HCT116 (cell line): ENCODE measurements around the gene AKAP13. TPM values are rescaled to one million over a fixed set of nuclear protein-coding genes. Genes with fewer than 3 reads are reported as not detected.

Experiments
- ATAC-seq: fragments of 200-7000 bp; cut with Tn5 transposase; 2 replicates; pipeline ENCODE4 v1.9.1; 2020; ENCODE audit warnings: mild to moderate bottlenecking, moderate library complexity
- BruUV-seq: library from RNA; stranded (reverse); fragments of 400-500 nt; replicated peaks from 2 replicates; lab custom pipeline; 2021; lab: Mats Ljungman, UMichigan
- CTCF ChIA-PET: fragments of 300-600 bp; sonication (Branson Sonifier 250); formaldehyde crosslinking; loops from one replicate; lab custom pipeline; 2021; ENCODE audit warnings: antibody characterized with exemption; lab: Charles Lee
- POLR2A ChIA-PET: fragments of 300-600, 350-600 bp; sonication (Branson Sonifier 250); formaldehyde crosslinking; loops from one replicate; lab custom pipeline; 2021; ENCODE audit warnings: antibody characterized with exemption; lab: Charles Lee
- RAD21 ChIA-PET, 2 experiments: fragments of 300-600 bp; sonication (Branson Sonifier 250); formaldehyde crosslinking; loops; one replicate each; lab custom pipeline; 2023; ENCODE audit warnings: low total read pairs in 2 of 2; ENCODE audit not compliant: uncharacterized antibody in 2 of 2, unreplicated experiment in 2 of 2, low non-redundant PET in 1 of 2; lab: Charles Lee
- DNase-seq: peaks from one replicate; pipeline ENCODE4 v3.0.0-alpha.2; 2010; ENCODE audit warnings: low read depth, low spot score
- H2AFZ ChIP-seq: fragments of 200-600 bp; shearing (Covaris generic), sonication (generic); 2 replicates; pipeline ENCODE4 v1.6.1; 2017; ENCODE audit warnings: low read depth, mixed run types, mixed read lengths, antibody characterized with exemption, low read length; ENCODE audit not compliant: poor library complexity, severe bottlenecking
- H3K27ac ChIP-seq: 2 replicates; pipeline ENCODE4 v1.5.1; 2012; ENCODE audit warnings: low read depth, low read length
- H3K27me3 ChIP-seq: fragments of 200-600 bp; sonication (generic); 2 replicates; pipeline ENCODE4 v1.6.1; 2016; ENCODE audit warnings: mixed run types, low read length, mixed read lengths; ENCODE audit not compliant: insufficient read depth
- H3K36me3 ChIP-seq, 2 experiments: fragments of 200-500 bp in 1 of 2; fragments of 200-600 bp in 1 of 2; sonication (Bioruptor generic) in 1 of 2; sonication (generic) in 1 of 2; 2 replicates each; pipeline versions ENCODE4 v1.5.1 to v1.6.1; 2014 to 2016; ENCODE audit warnings: low read length in 2 of 2, inconsistent platforms in 1 of 2, mixed read lengths in 1 of 2, mixed run types in 1 of 2; ENCODE audit not compliant: insufficient read depth in 2 of 2, control insufficient read depth in 1 of 2
- H3K4me1 ChIP-seq, 2 experiments: fragments of 200-600 bp in 1 of 2; sonication (generic) in 1 of 2; 2 replicates each; pipeline versions ENCODE4 v1.5.1 to v1.6.1; 2012 to 2017; ENCODE audit warnings: low read length in 2 of 2, inconsistent platforms in 1 of 2, mild to moderate bottlenecking in 1 of 2, mixed read lengths in 1 of 2, mixed run types in 1 of 2, moderate library complexity in 1 of 2; ENCODE audit not compliant: insufficient read depth in 2 of 2, control insufficient read depth in 1 of 2
- H3K4me2 ChIP-seq: fragments of 200-600 bp; sonication (generic); 2 replicates; pipeline ENCODE4 v1.6.1; 2017; ENCODE audit warnings: mixed run types, low read length, mixed read lengths
- H3K4me3 ChIP-seq, 2 experiments: fragments of 200-600 bp in 1 of 2; sonication (generic) in 1 of 2; replicated peaks in 1 of 2; 2 replicates each; pipeline ENCODE4 v1.5.1; 2011 to 2016; ENCODE audit warnings: low read length in 2 of 2, control low read depth in 1 of 2, low read depth in 1 of 2, mild to moderate bottlenecking in 1 of 2, mixed read lengths in 1 of 2, mixed run types in 1 of 2
- H3K79me2 ChIP-seq: fragments of 200-600 bp; sonication (generic); 2 replicates; pipeline ENCODE4 v1.6.1; 2017; ENCODE audit warnings: mild to moderate bottlenecking, mixed run types, low read length, moderate library complexity, mixed read lengths; ENCODE audit not compliant: insufficient read depth
- H3K9ac ChIP-seq: fragments of 200-600 bp; sonication (generic); 2 replicates; pipeline ENCODE4 v1.6.1; 2016; ENCODE audit warnings: low read length, mixed read lengths
- H3K9me2 ChIP-seq: fragments of 200-600 bp; sonication (generic), shearing (Covaris generic); 2 replicates; pipeline ENCODE4 v1.6.1; 2017; ENCODE audit warnings: mixed run types, mild to moderate bottlenecking, moderate library complexity; ENCODE audit not compliant: insufficient read depth
- H3K9me3 ChIP-seq, 2 experiments: fragments of 200-500 bp in 1 of 2; fragments of 200-600 bp in 1 of 2; sonication (Bioruptor generic) in 1 of 2; sonication (generic) in 1 of 2; 2 replicates each; pipeline ENCODE4 v1.6.1; 2014 to 2017; ENCODE audit warnings: low read length in 2 of 2, mixed read lengths in 2 of 2, inconsistent platforms in 1 of 2, low read depth in 1 of 2, mild to moderate bottlenecking in 1 of 2, mixed run types in 1 of 2, moderate library complexity in 1 of 2; ENCODE audit not compliant: control insufficient read depth in 1 of 2, insufficient read depth in 1 of 2
- H4K20me1 ChIP-seq: fragments of 200-600 bp; sonication (generic), shearing (Covaris generic); 2 replicates; pipeline ENCODE4 v1.6.1; 2017; ENCODE audit warnings: mixed run types, mild to moderate bottlenecking, moderate library complexity; ENCODE audit not compliant: insufficient read depth
- CTCF ChIP-seq, 3 experiments: fragments of 200-600 bp in 1 of 3; sonication (generic) in 1 of 3; IDR thresholded peaks in 2 of 3; conservative IDR thresholded peaks in 1 of 3; 2 replicates each; pipeline ENCODE4 v1.5.1; 2012 to 2017; ENCODE audit warnings: low read depth in 2 of 3, low read length in 2 of 3, antibody characterized with exemption in 1 of 3, borderline replicate concordance in 1 of 3, control low read depth in 1 of 3, mild to moderate bottlenecking in 1 of 3, mixed read lengths in 1 of 3, mixed run types in 1 of 3, moderate library complexity in 1 of 3; ENCODE audit not compliant: insufficient read depth in 1 of 3
- EGR1 ChIP-seq: IDR thresholded peaks from 2 replicates; pipeline ENCODE4 v1.6.1; 2012; ENCODE audit warnings: low read depth
- ELF1 ChIP-seq: IDR thresholded peaks from 2 replicates; pipeline ENCODE4 v1.6.1; 2012; ENCODE audit warnings: low read depth, borderline replicate concordance
- SRF ChIP-seq: IDR thresholded peaks from 2 replicates; pipeline ENCODE4 v1.6.1; 2012; ENCODE audit warnings: low read depth
- intact Hi-C: fragments of 100-400 bp; cut with micrococcal nuclease; formaldehyde crosslinking; loops from 2 replicates; pipeline ENCODE4 v1.10.0; 2022
- total RNA-seq: library from RNA; stranded (reverse); gene quantifications from one replicate; pipeline ENCODE4 v1.2.1, GENCODE V29; 2021; ENCODE audit not compliant: unreplicated experiment

Gene AKAP13
- total RNA-seq, 1 experiment from 2014 or later: 43.1 TPM

GRCh38 chr15:85769182-85769900 is 388.9 kb downstream of the AKAP13 start:
- Histone ChIP-seq H3K79me2 (no peaks in the 10 kb centered on the region; the same call in 1 of the 2 replicates), H3K27ac (no peak overlapping the region), H3K36me3 (no peaks in the 10 kb centered on the region), H2AFZ (no peak overlapping the region), H3K4me3 (no peak overlapping the region), H3K27me3 (no peaks in the 10 kb centered on the region), H3K9me2 (no peaks in the 10 kb centered on the region), H4K20me1 (no peaks in the 10 kb centered on the region), H3K9ac (no peak overlapping the region), H3K4me2 (no peak overlapping the region), H3K4me1 (peaks cover 0 to 6% of the 10 kb centered on the region in 2 experiments; a peak in 1 of 4 replicates), H3K9me3 (no peaks in the 10 kb centered on the region)
- DNase-seq: no peak
- ChIA-PET CTCF (no interaction called here), RAD21 (no interaction called here), POLR2A (no interaction called here)
- BruUV-seq: no TSS peak
- TF ChIP-seq ELF1: no peak
- no peak for TF ChIP-seq CTCF (IDR thresholded peaks at IDR 0.05 in 2 of 3, conservative IDR thresholded peaks at IDR 0.05 in 1 of 3; ENCODE audit: borderline replicate concordance in 1 of 3, insufficient read depth in 1 of 3, low read depth in 2 of 3, low read length in 2 of 3)
- no peak for TF ChIP-seq EGR1
- no peak for TF ChIP-seq SRF
- intact Hi-C loops: no loop called here
- no peak for ATAC-seq
